Right atrium auricular region (tissue), 2 donors: Measurements from ENCODE around the gene DAZAP2. TPM values are rescaled to one million over a fixed set of nuclear protein-coding genes. Genes with fewer than 3 reads are reported as not detected.

Experiments used
- total RNA-seq, 2 donors: library from RNA; depleted of rRNA; stranded (reverse); fragments of >200 nt; gene quantifications; one replicate each; pipeline ENCODE4 v1.1.0, GENCODE V29; 2016

DAZAP2 gene
- total RNA-seq, 2 donors from 2014 or later, result 193 to 309 TPM

Other genes with a start within 250 kb of the DAZAP2 start
- gene SLC11A2, start 212.4 kb upstream of the DAZAP2 start, total RNA-seq, result 10 to 100 TPM; 25.5 to 40.9 TPM
- 10 to 100 TPM; 22.8 to 27.2 TPM for gene LETMD1, start 190.5 kb upstream of the DAZAP2 start, total RNA-seq
- 10 to 100 TPM; 17.1 to 19.4 TPM for gene CSRNP2, start 155.2 kb upstream of the DAZAP2 start, total RNA-seq
- 1 to 10 TPM; 8.6 to 9.6 TPM for gene TFCP2, start 65.7 kb upstream of the DAZAP2 start, total RNA-seq
- gene POU6F1, start 20.8 kb upstream of the DAZAP2 start, total RNA-seq, result 1 to 10 TPM; 3.0 to 6.0 TPM
- gene SMAGP, start 31.6 kb downstream of the DAZAP2 start, total RNA-seq, result 1 to 10 TPM; 2.3 to 3.8 TPM
- 1 to 10 TPM; 2.1 to 4.6 TPM for gene BIN2, start 85.3 kb downstream of the DAZAP2 start, total RNA-seq
- gene CELA1, start 107.9 kb downstream of the DAZAP2 start, total RNA-seq, result not detected
- gene GALNT6, start 152.6 kb downstream of the DAZAP2 start, total RNA-seq, result 1 to 10 TPM; 1.3 to 2.8 TPM
- 1 to 10 TPM in 1 of 2 donors, under 1 TPM in 1; 0.28 to 1.1 TPM for gene SLC4A8, start 186.0 kb downstream of the DAZAP2 start, total RNA-seq